Forelimb muscle (tissue), 1 donor: ENCODE results near the gene RHD. TPM values are rescaled to one million over a fixed set of nuclear protein-coding genes. Genes with fewer than 3 reads are reported as not detected.
"Not testable (repeated sequence)": the region's sequence is repeated elsewhere in the genome, so short reads cannot be mapped to it uniquely, and the experiment has no call there.

Experiments used
- DNase-seq: peaks from one replicate; pipeline ENCODE4 v3.0.0-alpha.2; 2013; ENCODE audit warnings: low read depth
- polyA plus RNA-seq: library from polyadenylated mRNA; unstranded; fragments of 120-200 nt; gene quantifications from one replicate; pipeline ENCODE4 v1.2.1, GENCODE V29; 2013; ENCODE audit not compliant: insufficient read length

RHD gene
- polyA plus RNA-seq, 1 donor, result 1.0 TPM

DNA sequence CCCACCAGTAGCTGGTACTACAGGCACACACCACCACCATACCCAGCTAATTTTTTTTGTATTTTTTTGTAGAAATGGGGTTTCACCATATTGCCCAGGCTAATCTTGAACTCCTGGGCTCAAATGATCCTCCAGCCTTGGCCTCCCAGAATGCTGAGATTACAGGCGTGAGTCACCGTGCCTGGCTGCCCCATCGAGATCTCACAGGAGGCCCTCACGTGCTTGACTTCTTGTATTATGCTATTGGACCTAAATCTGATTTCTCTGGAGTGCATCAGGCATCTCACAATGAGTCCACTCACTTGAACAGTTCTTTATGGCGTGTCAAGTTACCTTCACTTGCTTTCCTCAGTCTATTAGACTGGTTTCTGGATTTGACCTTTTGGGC is 15.7 kb upstream of the RHD start:
- DNase-seq, result no peak

DNA sequence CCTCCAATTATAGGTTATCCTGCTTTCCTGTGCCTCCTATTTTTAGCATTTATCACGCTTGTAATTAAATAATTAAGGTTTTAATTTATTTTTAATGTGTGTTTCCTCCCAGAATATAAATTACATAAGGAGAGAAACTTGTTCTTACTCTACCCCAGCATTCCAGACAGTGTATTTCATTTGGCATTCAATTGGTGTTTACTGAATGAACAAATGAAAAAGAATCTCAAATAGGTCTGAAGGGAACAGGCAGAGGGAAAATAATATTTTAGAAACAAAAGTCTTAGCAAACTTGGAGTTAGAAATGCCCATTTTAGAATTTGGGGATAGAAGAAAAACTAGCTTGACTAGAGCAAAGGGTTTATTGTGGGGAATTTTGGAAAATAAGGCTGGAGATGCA is 15.1 kb upstream of the RHD start:
- no peak for DNase-seq

DNA sequence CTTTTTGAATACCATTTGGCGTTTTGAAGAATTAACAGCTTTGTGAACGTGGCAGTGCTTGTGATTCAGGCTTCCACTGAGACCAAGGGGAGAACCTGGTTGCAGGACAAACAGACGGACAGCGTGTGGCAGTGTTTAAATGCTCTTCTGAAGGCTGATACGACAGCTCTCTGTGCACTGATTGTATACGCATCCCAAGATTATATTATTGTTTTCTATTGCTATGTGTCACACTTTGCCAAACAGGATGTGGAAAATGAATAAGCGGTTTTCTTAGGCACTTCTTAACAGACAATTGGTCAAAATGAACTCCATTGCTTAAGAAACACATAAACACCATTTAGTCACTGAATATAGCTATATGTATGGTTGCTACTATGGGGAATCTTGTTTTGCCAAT is 12.5 kb upstream of the RHD start:
- not testable (repeated sequence) for DNase-seq

DNA sequence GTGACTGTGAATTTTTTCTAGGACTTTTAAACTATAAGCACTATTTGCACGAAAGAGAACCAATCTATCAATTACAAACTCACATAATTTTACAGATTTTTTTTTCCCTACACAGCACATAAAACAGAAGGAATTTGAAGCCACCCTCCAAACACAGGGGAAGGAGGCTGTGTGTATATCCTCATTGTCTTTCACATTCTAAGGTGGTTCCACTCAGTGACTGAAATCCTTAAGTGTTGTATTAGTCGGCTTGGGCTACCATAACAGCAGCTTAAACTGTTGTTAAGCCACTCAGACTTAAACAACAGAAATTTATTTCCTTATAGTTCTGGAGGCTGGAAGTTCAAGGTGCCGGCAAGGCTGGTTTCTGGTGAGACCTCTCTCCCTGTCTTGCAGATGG is 12.0 kb upstream of the RHD start:
- not testable (repeated sequence) for DNase-seq

GRCh38 chr1:25266554-25267287 is 5.6 kb upstream of the RHD start:
- DNase-seq, result not testable (repeated sequence)

GRCh38 chr1:25267288-25268142 is 4.8 kb upstream of the RHD start:
- not testable (repeated sequence) for DNase-seq

- not testable (repeated sequence) for DNase-seq
Observed at GRCh38 chr1:25268143-25268760, 4.1 kb upstream of the RHD start.

DNA sequence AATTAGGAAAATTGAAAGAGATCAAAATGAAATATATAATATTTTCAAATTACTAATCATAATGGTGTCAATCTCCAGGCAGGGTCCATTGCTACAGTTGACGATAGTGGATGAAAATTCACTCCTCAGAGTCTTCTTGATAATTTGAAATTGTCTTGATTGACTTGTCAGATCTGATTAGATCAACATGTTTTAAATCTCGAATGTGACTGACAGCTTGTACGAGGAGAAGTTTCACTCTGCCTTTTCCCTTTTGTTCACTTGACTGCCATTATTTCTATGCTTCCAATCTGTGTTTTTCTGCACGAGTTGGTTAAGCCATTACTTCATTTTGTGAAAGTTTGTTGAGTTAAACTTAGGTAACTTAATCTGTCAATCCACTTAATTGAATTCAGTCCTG is 3.3 kb downstream of the RHD start:
- DNase-seq, result not testable (repeated sequence)

DNA sequence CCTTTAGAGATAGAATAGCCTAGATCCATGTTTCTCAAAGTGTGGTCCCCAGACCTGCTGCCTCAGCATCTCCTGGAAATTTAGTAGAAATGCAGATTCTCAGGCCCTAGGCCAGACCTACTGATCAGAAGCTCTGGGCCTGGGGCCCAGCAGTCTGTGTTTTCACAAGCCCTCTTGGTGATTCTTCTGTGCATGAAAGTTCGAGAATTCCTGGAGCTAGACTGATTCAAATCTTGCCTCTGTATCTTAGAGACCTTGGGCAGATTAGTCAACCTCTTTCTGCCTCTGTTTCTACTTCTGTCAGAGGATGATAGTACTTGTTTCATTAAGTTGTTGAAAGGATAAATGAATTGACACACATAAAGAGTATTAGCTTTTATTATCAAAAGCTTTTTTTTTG is 5.0 kb downstream of the RHD start:
- not testable (repeated sequence) for DNase-seq

DNA sequence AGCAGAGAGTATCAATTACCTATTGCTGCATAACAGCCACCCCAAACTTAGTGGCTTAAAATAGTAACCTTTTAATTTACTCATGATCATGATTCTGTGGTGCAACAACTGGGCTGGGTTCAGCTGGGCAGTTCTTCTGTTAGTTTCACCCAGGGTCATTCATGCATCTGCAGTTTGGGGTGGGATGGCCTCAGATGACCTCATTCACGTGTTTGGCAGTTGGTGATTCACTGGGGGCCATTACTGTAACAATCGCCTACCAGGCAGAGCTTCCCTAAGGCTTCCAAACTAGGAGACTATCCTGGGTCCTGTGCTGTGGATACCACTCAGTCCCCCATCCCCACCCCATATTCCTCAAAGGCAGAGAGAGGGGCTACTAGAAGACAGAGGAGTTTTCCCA is 6.0 kb downstream of the RHD start:
- not testable (repeated sequence) for DNase-seq

DNA sequence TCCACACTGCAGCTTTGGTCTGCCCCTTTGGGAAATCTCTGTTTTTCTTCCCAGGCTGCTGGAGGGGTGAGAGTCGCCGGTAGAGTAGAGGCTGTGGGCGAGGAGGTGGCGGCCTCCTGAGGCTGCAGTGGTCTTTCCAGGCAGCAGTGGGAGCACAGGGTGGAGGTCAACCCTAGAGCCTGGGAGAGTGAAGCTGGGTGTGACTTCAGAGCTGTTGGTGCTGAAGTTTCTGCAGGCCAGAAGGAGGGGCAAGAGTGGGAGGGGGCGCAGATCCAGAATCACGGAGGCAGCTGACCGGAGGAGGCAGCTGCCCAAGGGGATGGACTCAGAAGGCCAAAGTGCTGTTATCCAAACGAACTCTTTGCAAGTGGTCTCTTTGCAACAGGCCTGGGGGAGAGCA is 6.5 kb downstream of the RHD start:
- DNase-seq, result not testable (repeated sequence)

- not testable (repeated sequence) for DNase-seq
Observed at GRCh38 chr1:25279693-25280111, 7.4 kb downstream of the RHD start.

GRCh38 chr1:25285862-25286261 is 13.6 kb downstream of the RHD start:
- not testable (repeated sequence) for DNase-seq

GRCh38 chr1:25287164-25287563 is 14.9 kb downstream of the RHD start:
- DNase-seq, result not testable (repeated sequence)

DNA sequence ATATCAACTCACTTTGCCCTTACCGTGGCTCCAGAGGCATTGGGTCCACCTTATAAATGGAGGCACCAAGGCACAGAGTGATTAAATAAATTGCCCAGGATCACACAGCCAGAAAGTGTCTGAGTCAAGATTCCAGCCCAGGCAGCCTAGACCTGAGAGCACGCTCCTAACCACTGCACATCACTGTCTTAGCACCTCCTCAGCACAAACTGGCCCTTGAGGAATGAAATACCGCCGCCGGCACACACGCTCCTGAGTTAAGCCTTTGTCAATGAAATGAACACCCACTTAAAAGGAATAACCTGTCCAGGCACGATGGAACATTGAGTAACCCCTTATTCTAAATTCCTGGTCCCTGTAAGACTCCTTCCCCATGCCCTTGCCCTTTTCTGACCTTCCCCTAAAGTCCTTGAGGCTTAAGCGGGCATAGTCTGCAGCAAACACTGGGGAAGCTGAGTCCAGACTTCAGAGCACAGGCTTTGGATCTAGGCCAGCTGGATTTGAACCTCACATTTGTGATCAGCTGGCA is 16.3 kb downstream of the RHD start:
- DNase-seq, result not testable (repeated sequence)

- not testable (repeated sequence) for DNase-seq
Observed at GRCh38 chr1:25290043-25290442, 17.7 kb downstream of the RHD start.

GRCh38 chr1:25293426-25293825 is 21.1 kb downstream of the RHD start:
- DNase-seq, result not testable (repeated sequence)

DNA sequence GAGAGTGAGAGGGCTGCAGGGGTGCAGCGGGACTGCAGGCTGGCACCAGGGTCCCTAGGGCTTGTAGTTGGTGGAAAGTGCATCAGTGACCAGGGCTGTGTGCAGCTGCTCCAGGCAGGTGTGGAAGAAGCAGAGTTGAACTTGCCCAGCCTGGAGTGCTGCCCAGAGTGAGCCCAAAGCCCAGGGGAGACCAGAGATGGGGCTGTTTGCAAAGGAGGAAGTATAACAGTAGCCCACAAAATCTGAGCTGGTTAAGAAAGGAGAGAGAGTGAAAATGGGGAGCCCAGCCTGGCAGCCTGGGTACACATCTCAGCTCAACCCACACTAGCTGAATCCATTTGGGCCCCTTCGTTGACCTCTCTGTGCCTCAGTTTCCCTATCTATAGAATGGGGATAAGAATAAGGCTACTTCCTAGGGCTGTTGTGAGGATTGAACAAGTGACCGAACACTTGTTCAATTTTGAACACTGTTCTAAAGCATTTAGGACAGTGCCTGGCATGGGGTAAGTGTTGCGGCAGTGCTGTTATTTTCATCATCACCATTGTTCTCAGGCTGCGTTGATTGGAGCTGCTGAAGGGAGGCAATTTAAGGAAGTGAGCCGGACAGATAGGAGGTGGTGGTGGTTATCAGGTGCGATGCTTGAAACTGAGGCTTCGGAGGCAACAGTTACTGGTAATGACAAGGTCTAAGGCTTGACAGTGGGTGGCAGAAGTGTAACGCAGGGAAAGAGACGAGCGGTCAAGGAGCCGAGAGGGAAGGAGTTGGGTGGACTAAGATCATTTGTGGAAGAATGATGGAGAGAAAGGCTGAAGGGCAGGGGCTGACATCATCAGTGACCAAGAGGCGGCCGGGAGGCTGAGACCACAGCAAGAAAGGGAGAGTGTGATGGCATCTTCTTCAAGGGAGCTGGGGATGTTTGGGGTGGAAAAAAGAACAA is 22.8 kb downstream of the RHD start:
- not testable (repeated sequence) for DNase-seq

GRCh38 chr1:25296501-25296900 is 24.2 kb downstream of the RHD start:
- not testable (repeated sequence) for DNase-seq

- DNase-seq, result not testable (repeated sequence)
Observed at GRCh38 chr1:25300729-25301128, 28.4 kb downstream of the RHD start.

GRCh38 chr1:25302330-25302729 is 30.0 kb downstream of the RHD start:
- not testable (repeated sequence) for DNase-seq
